ENCODE results near the gene SHOX.

Gene SHOX

GRCh38 chrX:700936-701335 lies 70.3 kb downstream of the SHOX start:
- no peak for TF ChIP-seq CTCF (conservative IDR thresholded peaks at IDR 0.05)

GRCh38 chrX:701673-702072 lies 71.1 kb downstream of the SHOX start:
- no peak for TF ChIP-seq CTCF (conservative IDR thresholded peaks at IDR 0.05)

More at GRCh38 chrX:700936-701335, 70.3 kb downstream of the SHOX start:
- no peak overlapping the region for H3K27ac ChIP-seq

GRCh38 chrX:703466-703865 lies 72.9 kb downstream of the SHOX start:
- no peak for TF ChIP-seq CTCF (conservative IDR thresholded peaks at IDR 0.05)
- no peak overlapping the region for H3K27ac ChIP-seq

More at GRCh38 chrX:701673-702072, 71.1 kb downstream of the SHOX start:
- no peak overlapping the region for H3K27ac ChIP-seq

GRCh38 chrX:703866-704265 lies 73.3 kb downstream of the SHOX start:
- H3K27ac ChIP-seq, result no peak overlapping the region
- TF ChIP-seq CTCF (conservative IDR thresholded peaks at IDR 0.05), result no peak
